HUES48 (cell line): ENCODE results near the gene TSPYL6.

Experiments used
- H3K27ac ChIP-seq: one replicate; pipeline ENCODE4 v1.7.0; 2013; ENCODE audit warnings: low read depth, low read length, inconsistent platforms
- H3K27me3 ChIP-seq: 2 replicates; pipeline ENCODE4 v1.6.1; 2013; ENCODE audit warnings: mild to moderate bottlenecking, low read length; ENCODE audit not compliant: control insufficient read depth, insufficient read depth
- H3K36me3 ChIP-seq: 2 replicates; pipeline ENCODE4 v1.6.1; 2013; ENCODE audit warnings: low read length; ENCODE audit not compliant: control insufficient read depth, insufficient read depth
- H3K4me1 ChIP-seq: 2 replicates; pipeline ENCODE4 v1.6.1; 2013; ENCODE audit warnings: mild to moderate bottlenecking, low read length; ENCODE audit not compliant: control insufficient read depth, insufficient read depth
- H3K4me3 ChIP-seq: 2 replicates; pipeline ENCODE4 v1.5.1; 2013; ENCODE audit warnings: mild to moderate bottlenecking, low read depth, low read length
- H3K9ac ChIP-seq: 2 replicates; pipeline ENCODE4 v1.6.1; 2013; ENCODE audit warnings: mild to moderate bottlenecking, low read depth, low read length, moderate library complexity
- H3K9me3 ChIP-seq: 2 replicates; pipeline ENCODE4 v1.6.1; 2013; ENCODE audit warnings: low read length; ENCODE audit not compliant: control insufficient read depth, insufficient read depth

The TSPYL6 gene

DNA sequence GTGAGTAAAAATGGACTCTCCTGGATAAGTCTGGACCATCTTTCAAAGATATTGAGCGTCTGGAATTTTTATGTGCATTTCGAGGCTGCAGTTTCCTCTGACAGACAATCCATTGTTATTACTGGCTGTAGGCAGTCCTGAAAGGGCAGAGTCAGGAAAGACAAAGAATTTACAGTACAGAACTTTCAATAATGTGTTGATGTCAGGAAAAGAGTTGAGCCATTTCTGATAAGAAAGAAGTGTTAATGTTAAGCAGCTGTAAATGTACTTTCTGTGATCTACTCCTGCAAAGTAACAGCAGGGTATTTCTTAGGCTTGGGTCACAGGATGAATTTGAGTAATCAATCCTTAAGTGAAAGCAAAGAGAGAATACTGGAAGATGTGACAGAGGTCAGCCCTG is 29.8 kb downstream of the TSPYL6 start:
- Histone ChIP-seq H3K27ac (no peak overlapping the region), H3K9me3 (no peaks in the 10 kb centered on the region), H3K4me1 (no peaks in the 10 kb centered on the region; the same call in 1 of the 2 replicates), H3K9ac (no peak overlapping the region), H3K4me3 (no peak overlapping the region), H3K36me3 (no peaks in the 10 kb centered on the region), H3K27me3 (no peaks in the 10 kb centered on the region)

- Histone ChIP-seq H3K27me3 (no peaks in the 10 kb centered on the region), H3K4me1 (no peaks in the 10 kb centered on the region; the same call in 1 of the 2 replicates), H3K36me3 (no peaks in the 10 kb centered on the region), H3K9ac (no peak overlapping the region), H3K4me3 (no peak overlapping the region), H3K27ac (no peak overlapping the region), H3K9me3 (no peaks in the 10 kb centered on the region)
These were observed 31.0 kb downstream of the TSPYL6 start for GRCh38 chr2:54224997-54225396.

DNA sequence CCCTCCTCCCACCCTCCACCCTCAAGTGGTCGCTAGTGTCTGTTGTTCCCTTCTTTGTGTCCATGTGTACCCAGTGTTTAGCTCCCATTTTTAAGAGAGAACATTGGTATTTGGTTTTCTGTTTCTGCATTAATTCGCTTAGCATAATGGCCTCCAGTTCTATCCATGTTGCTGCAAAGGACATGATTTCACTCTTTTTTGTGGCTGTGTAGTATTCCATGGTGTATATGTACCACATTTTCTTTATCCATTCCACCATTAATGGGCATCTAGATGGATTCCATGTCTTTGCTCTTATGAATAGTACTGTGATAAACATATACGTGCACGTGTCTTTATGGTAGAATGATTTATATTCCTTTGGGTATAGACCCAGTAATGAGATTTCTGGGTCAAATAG is 42.9 kb downstream of the TSPYL6 start:
- H3K27ac ChIP-seq = no peak overlapping the region
- H3K9me3 ChIP-seq = no peaks in the 10 kb centered on the region
- no peak overlapping the region for H3K9ac ChIP-seq
- H3K4me1 ChIP-seq = no peaks in the 10 kb centered on the region
- H3K27me3 ChIP-seq = no peaks in the 10 kb centered on the region
- no peaks in the 10 kb centered on the region for H3K36me3 ChIP-seq
- no peak overlapping the region for H3K4me3 ChIP-seq

GRCh38 chr2:54212456-54212855 is 43.6 kb downstream of the TSPYL6 start:
- Histone ChIP-seq H3K4me1 (no peaks in the 10 kb centered on the region), H3K4me3 (no peak overlapping the region), H3K9ac (no peak overlapping the region), H3K27me3 (no peaks in the 10 kb centered on the region), H3K36me3 (no peaks in the 10 kb centered on the region), H3K27ac (no peak overlapping the region), H3K9me3 (no peaks in the 10 kb centered on the region)

DNA sequence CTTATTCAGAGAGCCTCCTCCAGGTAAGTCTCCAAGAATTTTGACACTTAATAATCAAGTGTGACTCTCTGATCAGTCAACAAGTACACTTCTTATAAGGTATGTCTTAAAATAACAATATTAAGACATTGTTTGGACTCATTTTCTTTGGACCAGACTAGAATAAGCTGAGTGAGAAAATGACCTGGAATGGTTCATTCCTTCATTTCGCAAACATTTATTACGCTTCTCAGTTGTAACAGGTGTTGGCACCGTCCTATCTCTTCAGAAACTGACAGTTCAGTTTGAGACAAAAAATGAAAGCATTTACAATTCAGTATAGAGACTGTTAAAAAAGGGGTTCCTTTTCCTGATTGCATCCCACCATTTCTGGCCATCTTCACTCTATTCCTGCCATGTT is 46.6 kb downstream of the TSPYL6 start:
- no peak overlapping the region for H3K4me3 ChIP-seq
- no peaks in the 10 kb centered on the region for H3K36me3 ChIP-seq
- no peaks in the 10 kb centered on the region for H3K9me3 ChIP-seq
- H3K27me3 ChIP-seq = no peaks in the 10 kb centered on the region
- H3K4me1 ChIP-seq = no peaks in the 10 kb centered on the region
- no peak overlapping the region for H3K27ac ChIP-seq
- H3K9ac ChIP-seq = no peak overlapping the region

DNA sequence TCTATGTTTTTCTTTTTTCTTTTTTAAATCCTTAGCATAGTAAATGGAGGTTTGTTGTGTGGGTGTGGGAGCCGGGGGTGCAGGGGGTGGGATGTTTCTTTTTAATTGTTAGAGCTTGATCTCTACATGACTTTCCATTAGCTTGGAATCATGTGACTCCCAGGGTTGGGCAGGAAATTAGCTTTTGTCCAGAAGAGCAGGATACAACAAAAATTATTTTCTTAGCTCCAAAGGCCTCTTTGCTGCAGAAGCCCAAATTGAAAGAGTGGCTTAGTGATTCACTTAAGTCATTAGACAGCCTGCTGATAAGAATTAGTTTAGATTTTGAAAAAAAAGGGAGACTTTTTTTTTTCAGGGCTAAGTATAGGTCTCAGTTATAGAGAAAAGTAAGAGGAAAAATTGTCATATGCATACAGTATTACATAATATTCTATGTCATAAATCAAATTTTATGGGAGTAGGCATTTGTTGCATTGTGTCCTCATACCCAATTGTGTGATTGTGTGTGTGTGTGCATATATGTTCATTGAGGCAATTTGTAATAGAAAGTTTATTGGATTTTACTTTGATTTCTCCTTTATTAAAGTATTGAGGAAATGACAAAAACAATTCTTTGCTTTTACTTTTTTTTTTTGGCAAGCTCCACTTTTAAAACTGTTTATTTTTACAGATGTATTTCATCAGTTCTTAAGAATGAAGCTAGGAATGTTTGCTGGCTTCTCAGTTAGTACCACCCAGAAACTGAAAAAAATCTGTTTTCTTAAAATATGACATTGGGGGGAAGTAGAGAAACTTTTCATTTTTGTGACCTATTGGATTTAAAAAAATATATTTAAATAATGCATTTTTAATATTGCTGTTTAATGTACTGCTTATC is 47.4 kb downstream of the TSPYL6 start:
- H3K27me3 ChIP-seq = no peaks in the 10 kb centered on the region
- H3K4me3 ChIP-seq = no peak overlapping the region
- H3K27ac ChIP-seq = no peak overlapping the region
- no peaks in the 10 kb centered on the region for H3K9me3 ChIP-seq
- H3K9ac ChIP-seq = no peak overlapping the region
- no peaks in the 10 kb centered on the region for H3K36me3 ChIP-seq
- H3K4me1 ChIP-seq = no peaks in the 10 kb centered on the region

DNA sequence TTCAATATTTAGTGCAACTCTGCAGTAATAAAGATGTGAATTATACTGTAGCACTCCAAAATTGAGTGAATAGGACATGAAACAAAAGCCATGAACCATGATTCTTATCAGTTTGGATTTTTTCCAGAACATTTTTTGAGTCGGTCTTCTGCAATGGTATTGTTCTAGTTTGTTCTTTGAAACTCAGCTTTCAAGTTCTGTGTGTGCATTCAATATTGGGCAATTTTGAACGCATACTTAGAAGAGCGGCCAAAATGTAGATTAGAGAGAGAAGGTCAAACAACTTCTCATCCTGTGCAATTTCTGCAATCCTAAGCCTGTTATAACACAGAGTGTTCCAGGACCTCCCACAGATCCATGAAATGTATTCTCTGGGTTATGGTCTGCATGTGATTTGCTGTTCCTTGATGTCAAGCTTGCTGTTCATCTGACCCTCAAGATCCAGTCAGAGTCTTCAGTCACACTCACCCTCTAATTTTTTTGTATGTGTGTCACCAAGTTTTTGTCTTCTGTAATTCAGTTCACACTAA is 48.3 kb downstream of the TSPYL6 start:
- Histone ChIP-seq H3K27ac (no peak overlapping the region), H3K4me1 (no peaks in the 10 kb centered on the region)

GRCh38 chr2:54206596-54206995 is 49.4 kb downstream of the TSPYL6 start:
- no peaks in the 10 kb centered on the region for H3K9me3 ChIP-seq
- no peak overlapping the region for H3K9ac ChIP-seq
- no peak overlapping the region for H3K4me3 ChIP-seq
- no peaks in the 10 kb centered on the region for H3K36me3 ChIP-seq
- H3K4me1 ChIP-seq = no peaks in the 10 kb centered on the region
- H3K27ac ChIP-seq = no peak overlapping the region
- no peaks in the 10 kb centered on the region for H3K27me3 ChIP-seq

More for the DNA sequence above, 48.3 kb downstream of the TSPYL6 start:
- no peaks in the 10 kb centered on the region for H3K9me3 ChIP-seq
- H3K9ac ChIP-seq = no peak overlapping the region
- H3K4me3 ChIP-seq = no peak overlapping the region
- no peaks in the 10 kb centered on the region for H3K36me3 ChIP-seq
- no peaks in the 10 kb centered on the region for H3K27me3 ChIP-seq

GRCh38 chr2:54204476-54204875 is 51.6 kb downstream of the TSPYL6 start:
- no peaks in the 10 kb centered on the region for H3K9me3 ChIP-seq

More at GRCh38 chr2:54204476-54204875, 51.6 kb downstream of the TSPYL6 start:
- Histone ChIP-seq H3K27me3 (no peaks in the 10 kb centered on the region), H3K4me1 (no peaks in the 10 kb centered on the region), H3K27ac (no peak overlapping the region), H3K36me3 (no peaks in the 10 kb centered on the region), H3K9ac (no peak overlapping the region), H3K4me3 (no peak overlapping the region)
